ENCODE measurements around the gene CASK. TPM values are rescaled to one million over a fixed set of nuclear protein-coding genes. Genes with fewer than 3 reads are reported as not detected.
A peak's percentile ranks its signal among the peaks of the same experiment; 100 is the strongest.

CASK gene
- total and polyA plus RNA-seq, 8 donors, result 7.3 to 82.0 (median 32.3) TPM

DNA sequence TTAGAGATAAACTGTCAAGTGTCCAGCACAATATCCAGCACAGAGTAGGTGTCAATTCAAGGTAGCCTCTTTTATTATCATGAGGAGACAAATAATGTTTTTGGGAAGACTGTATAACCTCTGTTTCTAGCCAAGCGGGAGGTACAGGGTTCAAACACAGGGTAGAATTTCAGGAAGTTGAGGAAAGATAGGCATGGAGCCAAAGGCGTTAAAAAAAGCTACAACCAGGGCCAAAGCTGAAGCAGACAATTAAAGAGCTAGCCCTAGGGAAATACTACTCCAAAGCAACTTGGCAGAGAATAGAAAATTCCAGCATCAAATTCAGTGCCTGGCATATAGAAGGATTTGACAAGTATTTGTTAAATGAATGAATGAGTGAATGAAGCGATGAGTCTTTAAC is 40.0 kb upstream of the CASK start:
- Histone ChIP-seq H3K27me3 (no peaks in the 10 kb centered on the region), H3K36me3 (no peaks in the 10 kb centered on the region), H3K4me3 (no peak overlapping the region), H3K27ac (no peak overlapping the region), H3K4me1 (no peaks in the 10 kb centered on the region), H3K9me3 (peaks cover 0 to 7% (median 0%) of the 10 kb centered on the region in 4 donors)
- TF ChIP-seq, protein P1, sequence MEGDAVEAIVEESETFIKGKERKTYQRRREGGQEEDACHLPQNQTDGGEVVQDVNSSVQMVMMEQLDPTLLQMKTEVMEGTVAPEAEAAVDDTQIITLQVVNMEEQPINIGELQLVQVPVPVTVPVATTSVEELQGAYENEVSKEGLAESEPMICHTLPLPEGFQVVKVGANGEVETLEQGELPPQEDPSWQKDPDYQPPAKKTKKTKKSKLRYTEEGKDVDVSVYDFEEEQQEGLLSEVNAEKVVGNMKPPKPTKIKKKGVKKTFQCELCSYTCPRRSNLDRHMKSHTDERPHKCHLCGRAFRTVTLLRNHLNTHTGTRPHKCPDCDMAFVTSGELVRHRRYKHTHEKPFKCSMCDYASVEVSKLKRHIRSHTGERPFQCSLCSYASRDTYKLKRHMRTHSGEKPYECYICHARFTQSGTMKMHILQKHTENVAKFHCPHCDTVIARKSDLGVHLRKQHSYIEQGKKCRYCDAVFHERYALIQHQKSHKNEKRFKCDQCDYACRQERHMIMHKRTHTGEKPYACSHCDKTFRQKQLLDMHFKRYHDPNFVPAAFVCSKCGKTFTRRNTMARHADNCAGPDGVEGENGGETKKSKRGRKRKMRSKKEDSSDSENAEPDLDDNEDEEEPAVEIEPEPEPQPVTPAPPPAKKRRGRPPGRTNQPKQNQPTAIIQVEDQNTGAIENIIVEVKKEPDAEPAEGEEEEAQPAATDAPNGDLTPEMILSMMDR (IDR thresholded peaks at IDR 0.05), result no peak
- TF ChIP-seq POLR2A (IDR thresholded peaks at IDR 0.05) (no peak), EP300 (IDR thresholded peaks at IDR 0.05) (no peak), POLR2AphosphoS5 (IDR thresholded peaks at IDR 0.05) (no peak)
- intact Hi-C loops (cut with DNase I; ENCODE audit: low total_unique reads), result no loop called here
- 38 to 60% (median 44%) methylated on average over 3 of the region's 3 CpGs for WGBS, 5 donors
- peak in 1 of 2 donors; percentile 36 for DNase-seq

DNA sequence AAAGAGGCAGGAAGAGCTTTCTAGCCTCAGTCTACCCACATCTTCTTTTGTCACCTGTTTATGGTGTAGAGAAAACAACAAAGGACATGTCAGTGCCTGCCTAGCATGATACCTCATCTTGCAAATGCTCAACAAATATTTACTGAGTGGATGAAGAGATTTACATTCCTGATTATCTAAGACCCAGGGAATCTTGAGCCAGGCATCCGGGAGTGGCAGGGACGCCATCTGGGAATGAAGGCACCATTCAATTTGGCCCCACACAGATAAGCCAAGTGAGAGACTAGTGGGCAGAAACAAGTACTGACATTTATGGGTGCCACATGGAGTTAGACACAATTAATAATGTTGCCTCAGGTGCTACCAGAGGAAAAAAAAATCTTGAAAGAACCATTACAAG is 36.8 kb upstream of the CASK start:
- DNase-seq, result no peak
- Histone ChIP-seq H3K27ac (no peak overlapping the region), H3K4me3 (no peak overlapping the region), H3K9me3 (peaks cover 0 to 6% (median 0%) of the 10 kb centered on the region in 4 donors), H3K27me3 (no peaks in the 10 kb centered on the region), H3K4me1 (no peaks in the 10 kb centered on the region), H3K36me3 (no peaks in the 10 kb centered on the region)
- intact Hi-C loops (cut with DNase I; ENCODE audit: low total_unique reads), result no loop called here
- 55 to 94% (median 84%) methylated on average over 2 of the region's 2 CpGs for WGBS, 5 donors
- TF ChIP-seq EP300 (IDR thresholded peaks at IDR 0.05), result no peak
- no peak for TF ChIP-seq POLR2AphosphoS5 (IDR thresholded peaks at IDR 0.05)
- TF ChIP-seq POLR2A (IDR thresholded peaks at IDR 0.05), result no peak
- TF ChIP-seq, protein P1 (IDR thresholded peaks at IDR 0.05), result no peak

DNA sequence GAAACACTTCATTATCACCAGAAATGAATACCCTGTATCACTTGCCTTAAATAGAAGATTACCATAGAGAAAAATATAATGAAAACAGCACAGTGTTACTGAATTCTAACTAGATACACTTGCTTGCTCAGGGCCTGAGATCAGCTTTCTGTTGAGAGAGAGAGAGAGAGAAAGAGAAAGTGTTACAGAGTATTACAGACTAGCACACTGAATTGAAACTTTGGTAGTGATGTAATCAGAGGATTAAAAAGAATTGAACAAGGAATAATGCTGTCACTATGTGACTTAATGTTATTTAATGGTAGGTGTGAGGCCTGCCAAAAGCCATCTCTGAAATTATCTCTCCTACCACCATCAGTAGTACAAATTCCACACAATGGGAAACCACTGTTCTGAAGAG is 35.5 kb upstream of the CASK start:
- Histone ChIP-seq H3K9me3 (no peaks in the 10 kb centered on the region), H3K4me1 (no peaks in the 10 kb centered on the region)
- intact Hi-C loops (cut with DNase I; ENCODE audit: low total_unique reads), result no loop called here

DNA sequence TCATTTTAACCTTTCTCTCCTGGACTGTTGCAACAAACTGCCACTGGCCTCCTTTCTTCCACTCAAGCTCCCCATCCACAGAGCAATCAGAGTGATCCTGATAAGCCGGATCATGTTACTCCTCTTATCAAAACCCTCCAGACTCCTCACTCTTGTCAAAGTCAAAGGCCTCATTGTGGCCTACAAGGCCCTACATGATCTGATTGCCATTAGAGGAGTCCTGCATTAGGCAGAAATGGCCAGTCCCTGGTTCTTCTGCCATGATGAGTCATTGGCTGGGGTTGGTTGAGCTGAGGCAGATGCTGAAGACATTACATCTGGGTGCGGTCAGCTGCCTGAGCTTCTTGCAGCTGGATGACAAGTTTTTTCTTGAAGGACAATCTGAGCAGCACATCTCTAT is 32.7 kb upstream of the CASK start:
- no peaks in the 10 kb centered on the region for H3K36me3 ChIP-seq
- no peaks in the 10 kb centered on the region for H3K9me3 ChIP-seq
- DNase-seq, result no peak
- 70 to 84% (median 79%) methylated on average over 2 of the region's 2 CpGs for WGBS, 5 donors
- H3K4me3 ChIP-seq, result no peak overlapping the region
- TF ChIP-seq POLR2A (IDR thresholded peaks at IDR 0.05) (no peak), POLR2AphosphoS5 (IDR thresholded peaks at IDR 0.05) (no peak), EP300 (IDR thresholded peaks at IDR 0.05) (no peak)
- TF ChIP-seq, protein P1 (IDR thresholded peaks at IDR 0.05), result no peak
- intact Hi-C loops (cut with DNase I; ENCODE audit: low total_unique reads), result no loop called here
- no peaks in the 10 kb centered on the region for H3K27me3 ChIP-seq
- H3K27ac ChIP-seq, result no peak overlapping the region
- no peaks in the 10 kb centered on the region for H3K4me1 ChIP-seq

More for the DNA sequence above, 35.5 kb upstream of the CASK start:
- Histone ChIP-seq H3K4me3 (no peak overlapping the region), H3K36me3 (no peaks in the 10 kb centered on the region), H3K27me3 (no peaks in the 10 kb centered on the region), H3K27ac (no peak overlapping the region)
- no peak for DNase-seq
- TF ChIP-seq EP300 (IDR thresholded peaks at IDR 0.05), result no peak
- TF ChIP-seq POLR2A (IDR thresholded peaks at IDR 0.05), result no peak
- no peak for TF ChIP-seq POLR2AphosphoS5 (IDR thresholded peaks at IDR 0.05)
- TF ChIP-seq, protein P1 (IDR thresholded peaks at IDR 0.05), result no peak

All from stomach (tissue), 9 donors.